HL-60 (cell line): Measurements from ENCODE around the gene C1orf167.

Experiments
- CTCF ChIP-seq: IDR thresholded peaks from one replicate; pipeline ENCODE4 v1.5.1; 2011; ENCODE audit warnings: low read length, control low read depth, inconsistent platforms; ENCODE audit not compliant: insufficient read depth
- GABPA ChIP-seq: IDR thresholded peaks from 2 replicates; pipeline ENCODE4 v1.6.1; 2012; ENCODE audit warnings: low read depth
- SPI1 ChIP-seq: IDR thresholded peaks from 2 replicates; pipeline ENCODE4 v1.6.1; 2012; ENCODE audit warnings: low read depth, mild to moderate bottlenecking, borderline replicate concordance

- no peak for TF ChIP-seq CTCF
- no peak for TF ChIP-seq SPI1
- no peak for TF ChIP-seq GABPA
These were observed 25.9 kb downstream of the C1orf167 start for GRCh38 chr1:11787804-11788436.
